ENCODE measurements around the gene PKN2. TPM values are rescaled to one million over a fixed set of nuclear protein-coding genes. Genes with fewer than 3 reads are reported as not detected.
A peak's percentile ranks its signal among the peaks of the same experiment; 100 is the strongest.

The PKN2 gene
- total RNA-seq, 1 experiment from 2014 or later, result 32.6 TPM

DNA sequence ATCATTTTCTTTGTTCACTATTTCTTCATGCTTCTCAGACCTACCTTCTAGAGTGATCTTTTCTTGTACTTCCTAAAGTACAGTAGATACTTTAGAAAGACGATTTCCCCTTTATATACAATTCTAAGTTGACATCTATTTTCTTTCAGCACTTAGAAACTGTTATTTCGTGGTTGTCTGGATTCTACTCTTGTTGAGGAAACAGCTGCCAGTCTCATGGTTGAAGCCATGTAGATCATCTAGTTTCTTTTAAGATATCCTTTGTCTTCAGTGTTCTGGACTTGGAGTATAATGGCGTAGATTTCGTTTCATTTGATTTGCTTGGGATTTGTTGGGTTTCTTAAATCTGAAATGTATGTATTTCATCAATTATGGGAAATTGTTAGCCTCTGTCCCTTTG lies 67.6 kb downstream of the PKN2 start:
- Mint-ChIP-seq H3K9me3 (0 out of 2 replicates have a peak, but pooled peaks cover 4% of the 10 kb centered on the region), H3K4me3 (no peak overlapping the region), H3K27me3 (ENCODE audit: low read depth) (no peaks in the 10 kb centered on the region), H3K27ac (no peak overlapping the region), H3K36me3 (peaks cover 10% of the 10 kb centered on the region), H3K4me1 (peaks cover 13% of the 10 kb centered on the region)
- POLR2A ChIA-PET, result no interaction called here
- CTCF ChIA-PET, result no interaction called here
- TF ChIP-seq JUN (CRISPR knock-in tag; IDR thresholded peaks at IDR 0.05), result no peak
- TF ChIP-seq, protein P1, sequence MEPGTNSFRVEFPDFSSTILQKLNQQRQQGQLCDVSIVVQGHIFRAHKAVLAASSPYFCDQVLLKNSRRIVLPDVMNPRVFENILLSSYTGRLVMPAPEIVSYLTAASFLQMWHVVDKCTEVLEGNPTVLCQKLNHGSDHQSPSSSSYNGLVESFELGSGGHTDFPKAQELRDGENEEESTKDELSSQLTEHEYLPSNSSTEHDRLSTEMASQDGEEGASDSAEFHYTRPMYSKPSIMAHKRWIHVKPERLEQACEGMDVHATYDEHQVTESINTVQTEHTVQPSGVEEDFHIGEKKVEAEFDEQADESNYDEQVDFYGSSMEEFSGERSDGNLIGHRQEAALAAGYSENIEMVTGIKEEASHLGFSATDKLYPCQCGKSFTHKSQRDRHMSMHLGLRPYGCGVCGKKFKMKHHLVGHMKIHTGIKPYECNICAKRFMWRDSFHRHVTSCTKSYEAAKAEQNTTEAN (CRISPR knock-in tag; IDR thresholded peaks at IDR 0.05), result no peak
- TF ChIP-seq ATF3 (CRISPR knock-in tag; conservative IDR thresholded peaks at IDR 0.05), result no peak
- TF ChIP-seq, protein P2, sequence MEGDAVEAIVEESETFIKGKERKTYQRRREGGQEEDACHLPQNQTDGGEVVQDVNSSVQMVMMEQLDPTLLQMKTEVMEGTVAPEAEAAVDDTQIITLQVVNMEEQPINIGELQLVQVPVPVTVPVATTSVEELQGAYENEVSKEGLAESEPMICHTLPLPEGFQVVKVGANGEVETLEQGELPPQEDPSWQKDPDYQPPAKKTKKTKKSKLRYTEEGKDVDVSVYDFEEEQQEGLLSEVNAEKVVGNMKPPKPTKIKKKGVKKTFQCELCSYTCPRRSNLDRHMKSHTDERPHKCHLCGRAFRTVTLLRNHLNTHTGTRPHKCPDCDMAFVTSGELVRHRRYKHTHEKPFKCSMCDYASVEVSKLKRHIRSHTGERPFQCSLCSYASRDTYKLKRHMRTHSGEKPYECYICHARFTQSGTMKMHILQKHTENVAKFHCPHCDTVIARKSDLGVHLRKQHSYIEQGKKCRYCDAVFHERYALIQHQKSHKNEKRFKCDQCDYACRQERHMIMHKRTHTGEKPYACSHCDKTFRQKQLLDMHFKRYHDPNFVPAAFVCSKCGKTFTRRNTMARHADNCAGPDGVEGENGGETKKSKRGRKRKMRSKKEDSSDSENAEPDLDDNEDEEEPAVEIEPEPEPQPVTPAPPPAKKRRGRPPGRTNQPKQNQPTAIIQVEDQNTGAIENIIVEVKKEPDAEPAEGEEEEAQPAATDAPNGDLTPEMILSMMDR (IDR thresholded peaks at IDR 0.05), result no peak
- TF ChIP-seq NFATC4 (CRISPR knock-in tag; IDR thresholded peaks at IDR 0.05), result no peak
- no peak for TF ChIP-seq MLX (CRISPR knock-in tag; IDR thresholded peaks at IDR 0.05)
- TF ChIP-seq ETV6 (CRISPR knock-in tag; IDR thresholded peaks at IDR 0.05), result no peak
- TF ChIP-seq ZNF416 (CRISPR knock-in tag; IDR thresholded peaks at IDR 0.05), result no peak
- no peak for TF ChIP-seq E2F4 (CRISPR knock-in tag; IDR thresholded peaks at IDR 0.05; ENCODE audit: borderline replicate concordance, low read depth)
- no peak for TF ChIP-seq NFYB (CRISPR knock-in tag; conservative IDR thresholded peaks at IDR 0.05; ENCODE audit: low read depth)
- TF ChIP-seq ATF1 (CRISPR knock-in tag; IDR thresholded peaks at IDR 0.05), result no peak
- no peak for TF ChIP-seq AR (CRISPR knock-in tag; IDR thresholded peaks at IDR 0.05)
- TF ChIP-seq, protein P3, sequence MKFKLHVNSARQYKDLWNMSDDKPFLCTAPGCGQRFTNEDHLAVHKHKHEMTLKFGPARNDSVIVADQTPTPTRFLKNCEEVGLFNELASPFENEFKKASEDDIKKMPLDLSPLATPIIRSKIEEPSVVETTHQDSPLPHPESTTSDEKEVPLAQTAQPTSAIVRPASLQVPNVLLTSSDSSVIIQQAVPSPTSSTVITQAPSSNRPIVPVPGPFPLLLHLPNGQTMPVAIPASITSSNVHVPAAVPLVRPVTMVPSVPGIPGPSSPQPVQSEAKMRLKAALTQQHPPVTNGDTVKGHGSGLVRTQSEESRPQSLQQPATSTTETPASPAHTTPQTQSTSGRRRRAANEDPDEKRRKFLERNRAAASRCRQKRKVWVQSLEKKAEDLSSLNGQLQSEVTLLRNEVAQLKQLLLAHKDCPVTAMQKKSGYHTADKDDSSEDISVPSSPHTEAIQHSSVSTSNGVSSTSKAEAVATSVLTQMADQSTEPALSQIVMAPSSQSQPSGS (CRISPR knock-in tag; IDR thresholded peaks at IDR 0.05; ENCODE audit: borderline replicate concordance, low read depth), result no peak
- no peak for TF ChIP-seq ZNF138 (CRISPR knock-in tag; conservative IDR thresholded peaks at IDR 0.05)
- no peak for ATAC-seq
- DNase-seq (ENCODE audit: low spot score), result no peak

- Mint-ChIP-seq H3K27me3 (ENCODE audit: low read depth) (no peaks in the 10 kb centered on the region), H3K9me3 (peaks cover 6% of the 10 kb centered on the region), H3K36me3 (peaks cover 12% of the 10 kb centered on the region), H3K4me3 (no peak overlapping the region), H3K4me1 (peaks cover 9% of the 10 kb centered on the region), H3K27ac (peak overlapping the region; percentile 13; the same call in 1 of the 2 replicates)
- CTCF ChIA-PET, result no interaction called here
- DNase-seq (ENCODE audit: low spot score) (no peak), ATAC-seq (peak; percentile 82)
- POLR2A ChIA-PET, result no interaction called here
- TF ChIP-seq SOX15 (CRISPR knock-in tag; IDR thresholded peaks at IDR 0.05), result no peak
- TF ChIP-seq, protein P3 (CRISPR knock-in tag; IDR thresholded peaks at IDR 0.05; ENCODE audit: borderline replicate concordance, low read depth), result no peak
- TF ChIP-seq ELF4 (CRISPR knock-in tag; IDR thresholded peaks at IDR 0.05; ENCODE audit: low read depth), result no peak
- no peak for TF ChIP-seq EMX1 (CRISPR knock-in tag; IDR thresholded peaks at IDR 0.05)
- TF ChIP-seq JAZF1 (CRISPR knock-in tag; IDR thresholded peaks at IDR 0.05), result no peak
- TF ChIP-seq SP1 (CRISPR knock-in tag; conservative IDR thresholded peaks at IDR 0.05), result no peak
- TF ChIP-seq ZNF423 (CRISPR knock-in tag; IDR thresholded peaks at IDR 0.05), result no peak
- TF ChIP-seq MAX (CRISPR knock-in tag; IDR thresholded peaks at IDR 0.05), result no peak
- TF ChIP-seq TCF7 (CRISPR knock-in tag; IDR thresholded peaks at IDR 0.05; ENCODE audit: low read depth), result no peak
- no peak for TF ChIP-seq AR (CRISPR knock-in tag; IDR thresholded peaks at IDR 0.05)
Measured at GRCh38 chr1:88753506-88753905, 69.4 kb downstream of the PKN2 start.

Measured in WTC11 (cell line).